SJCRH30 (cell line): Measurements from ENCODE around the gene SPOCK2. TPM values are rescaled to one million over a fixed set of nuclear protein-coding genes. Genes with fewer than 3 reads are reported as not detected.

Experiments used
- DNase-seq, 2 experiments: peaks; one replicate each; pipeline ENCODE4 v3.0.0-alpha.2; 2015 to 2020
- H3K27ac ChIP-seq: fragments of 250-450 bp; sonication (Bioruptor Pico); 2 replicates; pipeline ENCODE4 v1.5.1; 2020; ENCODE audit warnings: mild to moderate bottlenecking, moderate library complexity
- H3K27me3 ChIP-seq: fragments of 250-450 bp; sonication (Bioruptor Pico); 2 replicates; pipeline ENCODE4 v1.5.1; 2020; ENCODE audit warnings: mild to moderate bottlenecking, moderate library complexity
- H3K36me3 ChIP-seq: fragments of 250-450 bp; sonication (Bioruptor Pico); 2 replicates; pipeline ENCODE4 v1.5.1; 2020; ENCODE audit warnings: mild to moderate bottlenecking, moderate library complexity
- H3K4me1 ChIP-seq: fragments of 250-450 bp; sonication (Bioruptor Pico); 2 replicates; pipeline ENCODE4 v1.5.1; 2020; ENCODE audit warnings: mild to moderate bottlenecking, moderate library complexity
- H3K4me3 ChIP-seq: fragments of 250-450 bp; sonication (Bioruptor Pico); 2 replicates; pipeline ENCODE4 v1.5.1; 2020; ENCODE audit warnings: mild to moderate bottlenecking, moderate library complexity
- H3K9me3 ChIP-seq: fragments of 250-450 bp; sonication (Bioruptor Pico); replicated peaks from 2 replicates; pipeline ENCODE4 v1.5.1; 2020; ENCODE audit warnings: mild to moderate bottlenecking, moderate library complexity
- total RNA-seq: library from RNA; depleted of rRNA; stranded (reverse); fragments of >200 nt; shearing (Covaris generic); gene quantifications from 2 replicates; pipeline ENCODE4 v1.2.3, GENCODE V29; 2014

SPOCK2 gene
- total RNA-seq, 1 experiment from 2014 or later, result 15.5 TPM

DNA sequence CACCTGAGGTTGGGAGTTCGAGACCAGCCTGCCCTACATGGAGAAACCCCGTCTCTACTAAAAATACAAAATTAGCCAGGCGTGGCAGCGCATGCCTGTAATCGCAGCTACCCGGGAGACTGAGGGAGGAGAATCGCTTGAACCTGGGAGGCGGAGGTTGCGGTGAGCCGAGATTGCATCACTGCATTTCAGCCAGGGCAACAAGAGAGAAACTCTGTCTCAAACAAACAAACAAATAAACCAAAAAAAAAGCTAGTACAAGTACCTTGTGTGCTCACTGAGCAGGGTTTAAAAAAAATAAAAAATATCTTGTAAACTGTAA, 11.2 kb upstream of the SPOCK2 start:
- Histone ChIP-seq H3K9me3 (no peaks in the 10 kb centered on the region), H3K36me3 (peaks cover 6% of the 10 kb centered on the region; the same call in 1 of the 2 replicates), H3K4me3 (no peak overlapping the region), H3K27me3 (no peaks in the 10 kb centered on the region), H3K27ac (no peak overlapping the region), H3K4me1 (peaks cover 8% of the 10 kb centered on the region; the same call in 1 of the 2 replicates)
- DNase-seq, result no peak

DNA sequence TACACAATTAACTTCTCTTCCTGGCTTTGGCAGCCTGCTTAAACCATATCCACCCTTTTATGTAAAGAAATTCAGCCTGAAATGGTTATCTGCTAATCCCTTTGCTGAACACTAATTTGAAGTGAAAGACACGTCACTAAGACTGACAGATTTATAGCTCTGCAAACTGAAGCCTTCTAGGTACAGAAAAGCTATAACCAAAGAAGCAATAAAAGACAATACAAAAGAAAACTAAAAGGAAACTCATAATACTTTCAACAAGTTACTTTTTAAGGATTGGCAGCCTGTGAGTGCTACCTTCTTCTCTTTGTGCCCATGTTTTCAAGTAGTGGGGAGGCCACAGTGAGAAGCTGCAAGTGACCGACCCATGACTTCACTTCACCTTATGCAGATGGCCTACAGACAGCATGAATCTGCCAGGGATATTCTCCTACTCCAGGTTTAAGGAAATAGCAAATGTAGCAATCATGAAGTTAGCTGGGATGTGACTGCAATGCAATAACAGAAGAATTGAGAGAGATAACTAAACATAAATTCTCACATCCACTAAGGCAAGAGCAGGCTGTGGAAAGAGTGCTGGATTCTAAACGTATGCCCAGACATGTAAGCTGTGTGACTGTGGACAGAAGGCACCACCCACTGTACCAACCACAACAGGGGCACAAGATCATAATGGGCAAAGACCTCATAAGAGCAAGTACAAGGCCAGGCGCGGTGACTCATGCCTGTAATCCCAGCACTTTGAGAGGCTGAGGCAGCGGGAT, 10.7 kb upstream of the SPOCK2 start:
- no peaks in the 10 kb centered on the region for H3K27me3 ChIP-seq
- peaks cover 6% of the 10 kb centered on the region; the same call in 1 of the 2 replicates for H3K36me3 ChIP-seq
- no peak for DNase-seq
- H3K27ac ChIP-seq, result no peak overlapping the region
- peaks cover 9% of the 10 kb centered on the region for H3K4me1 ChIP-seq
- H3K9me3 ChIP-seq, result no peaks in the 10 kb centered on the region
- H3K4me3 ChIP-seq, result no peak overlapping the region

DNA sequence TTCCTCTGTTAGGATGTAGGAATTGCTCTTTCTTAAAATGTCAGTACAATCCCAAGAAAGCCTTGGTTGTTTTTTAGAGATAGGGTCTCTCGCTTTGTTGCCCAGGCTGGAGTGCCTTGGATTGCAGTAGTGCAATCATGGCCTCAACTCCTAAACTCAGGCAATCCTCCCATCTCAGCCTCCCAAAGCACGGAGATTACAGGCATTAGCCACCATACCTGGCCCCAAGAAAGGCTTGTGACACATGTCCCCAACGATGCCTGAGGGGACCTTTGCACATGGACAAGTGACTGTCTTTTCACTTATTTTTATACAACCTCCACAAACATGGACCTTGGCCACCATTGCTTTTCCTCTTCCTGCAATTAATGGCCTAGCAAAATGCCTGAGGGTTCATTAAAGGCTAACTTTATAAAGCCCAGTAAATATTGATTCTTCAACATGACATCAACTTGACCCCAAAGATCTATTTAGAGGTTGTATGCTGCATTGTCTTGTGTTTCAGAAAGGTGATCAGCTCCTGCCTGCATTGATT, 10.0 kb upstream of the SPOCK2 start:
- DNase-seq, result no peak
- Histone ChIP-seq H3K27me3 (no peaks in the 10 kb centered on the region), H3K27ac (no peak overlapping the region), H3K36me3 (peaks cover 6% of the 10 kb centered on the region; the same call in 1 of the 2 replicates), H3K4me3 (no peak overlapping the region), H3K4me1 (peaks cover 11% of the 10 kb centered on the region), H3K9me3 (no peaks in the 10 kb centered on the region)

DNA sequence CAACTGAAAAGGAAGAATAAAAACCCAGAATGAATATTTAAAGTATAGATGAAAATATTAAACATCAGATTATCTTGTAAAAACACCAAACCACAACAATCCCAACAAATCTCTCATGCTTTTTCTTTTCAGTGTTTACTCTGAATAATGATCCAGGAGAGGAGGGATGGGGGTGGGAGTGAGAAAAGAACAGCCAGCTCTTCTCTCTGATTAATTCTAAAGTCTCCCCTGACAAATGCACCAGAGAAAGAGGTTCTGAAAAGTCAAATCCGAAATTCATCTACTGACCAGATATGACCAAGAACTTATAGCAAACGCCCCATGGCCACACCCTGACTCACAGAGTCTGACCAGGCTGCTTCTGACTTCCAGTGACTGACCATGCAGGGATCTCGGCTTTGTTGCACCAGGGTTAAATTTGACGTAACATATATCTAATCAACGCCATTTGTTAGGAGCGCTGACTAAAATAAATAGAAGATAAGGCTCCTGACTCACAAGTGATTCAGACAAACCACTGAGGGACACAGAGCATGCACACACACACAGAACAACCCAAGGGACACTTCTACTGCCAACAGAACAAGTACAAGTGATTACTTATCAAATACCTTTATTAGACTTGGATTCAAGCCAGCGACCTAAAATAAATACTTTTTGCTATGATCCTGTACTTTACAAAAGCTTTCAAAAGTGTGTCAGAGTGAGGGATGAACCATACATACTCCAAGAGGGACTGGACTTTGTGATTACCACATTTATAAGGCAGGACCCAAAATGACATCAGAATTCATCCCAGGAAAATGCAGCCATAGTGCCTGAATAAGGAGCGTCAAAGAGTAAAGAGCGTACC, 9.3 kb upstream of the SPOCK2 start:
- Histone ChIP-seq H3K9me3 (no peaks in the 10 kb centered on the region), H3K27ac (no peak overlapping the region), H3K36me3 (peaks cover 6% of the 10 kb centered on the region; the same call in 1 of the 2 replicates), H3K4me1 (peaks cover 11% of the 10 kb centered on the region), H3K27me3 (no peaks in the 10 kb centered on the region), H3K4me3 (no peak overlapping the region)
- DNase-seq, result no peak

DNA sequence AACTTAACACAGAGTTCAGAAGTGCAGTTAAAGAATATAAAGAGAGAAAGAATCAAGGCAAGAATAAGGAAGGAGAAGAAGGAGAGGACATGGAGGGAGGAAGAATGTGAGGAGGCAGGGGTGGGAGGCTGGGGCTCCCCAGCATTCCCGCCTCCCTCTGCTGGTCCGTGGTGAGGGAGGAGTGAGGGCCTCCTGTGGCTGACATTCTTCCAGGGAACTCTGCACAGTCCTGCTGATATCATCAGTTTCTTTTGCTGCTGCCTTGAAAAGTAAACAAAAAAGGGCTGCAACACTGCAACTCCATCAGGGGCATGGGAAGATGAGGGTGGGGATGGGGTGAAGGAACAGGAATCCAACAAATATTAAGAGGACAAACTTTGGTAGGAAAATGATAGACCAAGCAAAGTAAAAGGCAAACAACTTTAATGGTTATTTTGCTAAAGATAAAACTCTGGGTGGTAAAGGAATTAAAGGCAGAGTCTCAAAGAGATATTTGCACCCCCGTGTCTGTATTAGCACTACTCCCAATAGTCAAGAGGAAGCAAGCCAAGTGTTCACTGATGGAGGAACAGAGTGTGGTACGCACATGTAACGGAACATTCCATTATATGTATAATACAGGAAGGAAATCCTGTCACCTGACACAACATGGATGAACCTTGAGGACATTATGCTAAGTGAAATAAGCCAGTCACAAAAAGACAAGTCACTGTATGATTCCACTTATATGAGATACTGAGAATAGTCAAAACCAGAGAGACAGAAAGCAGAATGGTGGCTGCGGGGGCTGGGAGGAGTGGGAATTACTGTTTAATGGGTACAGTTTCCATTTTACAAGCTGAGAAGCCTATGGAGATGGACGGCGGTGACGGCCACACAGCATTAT, 8.0 kb upstream of the SPOCK2 start:
- no peaks in the 10 kb centered on the region for H3K9me3 ChIP-seq
- H3K36me3 ChIP-seq, result peaks cover 2% of the 10 kb centered on the region; the same call in 1 of the 2 replicates
- H3K27ac ChIP-seq, result no peak overlapping the region
- DNase-seq, result peak in 1 of 2 experiments; percentile 25
- H3K27me3 ChIP-seq, result no peaks in the 10 kb centered on the region
- no peak overlapping the region for H3K4me3 ChIP-seq
- H3K4me1 ChIP-seq, result peaks cover 11% of the 10 kb centered on the region

DNA sequence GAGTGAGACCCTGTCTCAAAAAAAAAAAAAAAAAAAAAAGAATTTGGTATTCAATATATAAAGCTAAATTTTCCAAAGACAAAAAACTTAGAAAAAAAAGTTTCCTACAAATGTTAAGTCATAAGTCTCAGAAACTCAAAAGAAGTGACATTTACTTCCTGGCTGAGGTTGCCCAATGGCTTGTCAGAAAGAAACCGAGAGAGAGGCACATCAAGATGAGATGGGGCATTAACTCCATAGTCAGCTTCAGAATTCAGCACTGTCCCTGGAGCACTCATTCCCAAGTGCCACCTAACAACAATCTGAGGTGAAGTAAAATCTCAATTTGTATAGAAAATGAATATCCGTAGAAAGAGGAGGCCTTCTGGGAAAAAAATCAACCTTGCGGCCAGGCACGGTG, 6.8 kb upstream of the SPOCK2 start:
- peaks cover 2% of the 10 kb centered on the region; the same call in 1 of the 2 replicates for H3K36me3 ChIP-seq
- DNase-seq, result no peak
- no peak overlapping the region for H3K4me3 ChIP-seq
- peaks cover 12% of the 10 kb centered on the region for H3K4me1 ChIP-seq
- no peaks in the 10 kb centered on the region for H3K9me3 ChIP-seq
- no peak overlapping the region for H3K27ac ChIP-seq
- H3K27me3 ChIP-seq, result no peaks in the 10 kb centered on the region

DNA sequence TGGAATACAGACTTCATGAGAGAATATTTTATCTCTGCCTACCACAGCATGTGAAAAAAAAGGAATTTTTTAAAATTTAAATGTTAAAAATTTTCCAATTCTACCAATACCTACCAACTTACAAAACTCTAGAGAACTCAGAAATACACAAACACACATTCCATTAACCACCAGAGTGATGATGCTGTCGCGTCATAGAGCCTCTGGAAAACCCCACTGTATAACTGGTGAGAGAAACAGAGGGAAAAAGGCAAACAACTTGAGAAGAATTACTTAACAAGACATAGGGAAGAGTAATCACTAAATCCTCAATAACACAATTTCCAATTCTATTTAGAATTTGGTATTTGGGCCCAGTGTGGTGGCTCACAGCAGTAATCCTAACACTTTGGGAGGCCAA, 6.2 kb upstream of the SPOCK2 start:
- H3K4me1 ChIP-seq, result peaks cover 14% of the 10 kb centered on the region

DNA sequence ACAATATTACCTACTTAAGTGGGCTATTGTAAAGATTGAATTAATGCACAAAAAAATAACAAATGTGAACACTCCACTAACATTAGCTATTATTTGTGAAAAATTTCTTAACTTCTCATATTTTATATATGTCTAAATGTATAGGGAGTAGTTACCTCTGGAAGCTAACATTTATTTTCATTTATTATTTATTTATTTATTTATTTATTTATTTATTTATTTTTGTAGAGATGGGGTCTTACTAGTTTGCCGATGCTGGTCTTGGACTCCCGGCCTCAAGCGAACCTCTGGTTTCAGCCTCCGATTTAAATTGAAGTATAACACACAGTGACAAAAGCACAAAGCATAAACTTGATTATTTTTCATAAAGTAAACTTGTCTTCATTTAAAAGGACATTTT, 5.1 kb upstream of the SPOCK2 start:
- Histone ChIP-seq H3K4me1 (peaks cover 14% of the 10 kb centered on the region), H3K27ac (no peak overlapping the region), H3K4me3 (no peak overlapping the region), H3K27me3 (no peaks in the 10 kb centered on the region), H3K36me3 (peaks cover 2% of the 10 kb centered on the region; the same call in 1 of the 2 replicates), H3K9me3 (no peaks in the 10 kb centered on the region)
- no peak for DNase-seq

More for the DNA sequence above, 6.2 kb upstream of the SPOCK2 start:
- no peak for DNase-seq
- Histone ChIP-seq H3K9me3 (no peaks in the 10 kb centered on the region), H3K4me3 (no peak overlapping the region), H3K27me3 (no peaks in the 10 kb centered on the region), H3K27ac (no peak overlapping the region), H3K36me3 (peaks cover 2% of the 10 kb centered on the region; the same call in 1 of the 2 replicates)

DNA sequence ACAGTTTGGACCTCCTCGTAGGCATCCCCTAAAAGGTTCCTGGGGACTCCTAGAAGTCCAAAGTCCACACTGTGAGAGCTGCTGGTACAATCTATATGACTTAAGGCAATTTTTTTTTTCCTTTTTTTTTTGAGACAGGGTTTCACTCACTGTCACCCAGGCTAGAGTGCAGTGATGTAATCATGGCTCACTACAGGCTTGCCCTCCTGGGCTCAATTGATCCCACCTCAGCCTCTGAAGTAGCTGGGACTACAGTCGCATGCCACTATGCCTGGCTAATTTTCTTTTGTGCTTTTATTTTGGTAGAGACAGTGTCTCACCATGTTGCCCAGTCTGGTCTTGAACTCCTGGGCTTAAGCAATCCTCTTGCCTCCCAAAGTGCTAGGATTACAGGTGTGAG, 4.6 kb upstream of the SPOCK2 start:
- Histone ChIP-seq H3K4me1 (peaks cover 14% of the 10 kb centered on the region), H3K27me3 (no peaks in the 10 kb centered on the region), H3K36me3 (peaks cover 2% of the 10 kb centered on the region; the same call in 1 of the 2 replicates), H3K27ac (no peak overlapping the region), H3K9me3 (no peaks in the 10 kb centered on the region), H3K4me3 (no peak overlapping the region)
- DNase-seq, result no peak

DNA sequence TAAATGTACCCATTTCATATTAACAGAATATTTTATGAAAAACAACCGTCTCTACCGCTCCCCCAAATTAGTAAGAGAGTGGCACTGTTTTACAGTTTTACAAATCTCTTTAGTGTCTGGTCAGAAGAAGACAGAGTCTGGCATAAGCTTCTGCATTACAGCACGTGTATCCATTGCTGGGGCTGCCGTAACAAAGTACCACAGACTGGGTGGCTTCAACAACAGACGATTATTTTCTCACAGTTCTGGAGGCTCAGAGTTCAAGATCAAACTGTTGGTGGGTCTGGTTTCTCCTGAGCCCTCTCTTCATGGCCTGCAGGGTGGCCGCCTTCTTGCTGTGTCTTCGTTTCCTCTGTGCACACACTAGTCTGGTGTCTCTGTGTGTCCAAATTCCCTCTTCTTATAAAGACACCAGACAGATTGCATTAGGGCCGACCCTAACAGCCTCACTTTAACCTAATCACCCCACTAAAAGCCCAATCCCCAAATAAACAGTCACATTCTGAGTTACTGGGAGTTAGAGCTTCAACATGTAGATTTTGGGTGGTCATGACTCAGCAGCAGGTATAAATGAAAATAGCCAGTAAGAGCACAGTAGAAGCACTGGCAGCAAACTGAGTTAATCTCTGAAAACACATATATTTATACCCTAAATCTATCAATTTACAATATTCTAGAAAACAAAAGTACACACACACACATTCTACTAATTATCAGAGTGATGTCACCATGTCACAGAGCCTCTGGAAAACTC, 4.0 kb upstream of the SPOCK2 start:
- Histone ChIP-seq H3K4me1 (peaks cover 14% of the 10 kb centered on the region), H3K36me3 (peaks cover 2% of the 10 kb centered on the region; the same call in 1 of the 2 replicates), H3K4me3 (no peak overlapping the region), H3K9me3 (no peaks in the 10 kb centered on the region), H3K27ac (no peak overlapping the region), H3K27me3 (no peaks in the 10 kb centered on the region)
- DNase-seq, result no peak

DNA sequence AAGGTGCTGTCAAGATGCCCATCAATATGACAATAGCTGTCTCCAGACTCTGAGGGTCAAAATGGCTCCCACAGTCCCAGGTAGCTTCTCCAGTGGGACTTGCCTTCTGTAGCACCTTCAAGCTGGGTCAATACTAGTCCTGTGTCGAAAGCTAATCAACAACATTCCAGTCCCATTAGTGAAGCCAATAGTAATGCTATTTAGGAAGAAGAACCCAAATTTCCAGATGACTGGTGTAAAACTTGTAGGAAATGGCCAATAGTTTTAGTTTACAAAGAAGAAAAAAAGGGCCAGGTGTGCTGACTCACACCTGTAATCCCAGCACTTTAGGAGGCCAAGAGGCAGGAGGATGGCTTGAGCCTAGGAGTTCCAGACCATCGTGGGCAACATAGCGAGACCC, 2.0 kb upstream of the SPOCK2 start:
- H3K27me3 ChIP-seq, result no peaks in the 10 kb centered on the region
- H3K9me3 ChIP-seq, result no peaks in the 10 kb centered on the region
- DNase-seq, result no peak
- no peak overlapping the region for H3K4me3 ChIP-seq
- H3K36me3 ChIP-seq, result no peaks in the 10 kb centered on the region
- peaks cover 6% of the 10 kb centered on the region for H3K4me1 ChIP-seq
- no peak overlapping the region for H3K27ac ChIP-seq

DNA sequence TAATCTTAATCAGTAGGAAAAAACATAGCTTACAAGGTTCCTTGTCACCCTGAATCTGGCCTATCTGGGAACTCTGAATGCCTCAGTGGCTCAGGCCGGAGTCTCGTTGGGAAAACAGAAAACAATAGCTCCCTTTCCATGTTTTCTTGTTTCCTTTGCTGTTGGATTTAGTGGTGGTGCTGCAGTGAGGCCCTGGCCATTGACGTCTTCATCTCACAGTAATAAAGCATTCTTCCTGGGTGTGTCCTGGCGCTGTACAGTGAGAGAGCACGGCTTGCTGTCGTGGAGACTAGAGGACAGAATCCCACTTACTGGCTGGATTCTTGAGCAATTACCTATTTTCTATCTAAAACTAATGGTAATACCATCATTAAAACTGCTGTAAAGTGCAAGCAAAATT, 1.3 kb upstream of the SPOCK2 start:
- Histone ChIP-seq H3K4me3 (peak overlapping the region; percentile 59), H3K27ac (peak overlapping the region; percentile 70), H3K4me1 (peaks cover 6% of the 10 kb centered on the region), H3K36me3 (no peaks in the 10 kb centered on the region), H3K27me3 (no peaks in the 10 kb centered on the region), H3K9me3 (no peaks in the 10 kb centered on the region)
- DNase-seq, result peak; percentile 40 to 69

DNA sequence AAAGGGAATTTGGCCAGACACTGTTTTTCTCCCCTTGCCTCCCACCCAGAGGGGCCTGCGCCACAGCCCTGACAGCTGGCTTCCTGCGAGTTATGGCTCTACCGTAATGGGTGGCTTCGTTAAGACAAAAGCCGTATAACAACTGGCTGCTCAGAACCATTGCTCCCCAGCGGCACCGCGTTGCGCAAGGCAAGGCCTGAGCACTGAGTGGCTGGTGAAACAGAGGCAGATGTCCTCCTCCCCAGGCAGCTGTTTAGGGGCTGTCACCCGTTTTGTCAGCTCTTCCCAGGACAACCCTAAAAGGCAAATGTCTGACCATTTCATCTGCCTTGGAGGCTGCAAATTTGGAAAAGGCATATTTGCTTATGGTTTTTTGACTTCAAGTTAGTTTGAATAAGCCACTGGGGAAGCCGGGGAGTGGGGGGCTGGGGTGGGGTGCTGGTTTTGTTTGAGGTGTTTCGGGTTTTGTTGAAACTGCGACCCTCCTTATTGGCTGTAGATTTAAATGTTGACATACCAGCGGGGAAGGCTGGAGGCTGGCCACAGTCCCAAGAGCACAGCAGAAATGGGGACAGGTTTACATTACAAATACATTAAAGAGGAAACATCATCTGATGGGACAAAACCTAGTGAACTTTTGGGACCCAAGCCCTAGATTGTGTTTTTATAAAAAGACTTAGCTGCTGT, 681 bp upstream of the SPOCK2 start:
- DNase-seq, result peak; percentile 92 to 96
- no peaks in the 10 kb centered on the region for H3K36me3 ChIP-seq
- H3K4me3 ChIP-seq, result peak overlapping the region; percentile 59
- peaks cover 5% of the 10 kb centered on the region for H3K4me1 ChIP-seq
- no peaks in the 10 kb centered on the region for H3K27me3 ChIP-seq
- peak overlapping the region; percentile 70 for H3K27ac ChIP-seq
- no peaks in the 10 kb centered on the region for H3K9me3 ChIP-seq
